HG02943 (cell line): ENCODE results near the gene METAP2.
A peak's percentile ranks its signal among the peaks of the same experiment; 100 is the strongest.
"Not testable (repeated sequence)": the region's sequence is repeated elsewhere in the genome, so short reads cannot be mapped to it uniquely, and the experiment has no call there.

Experiments
- ATAC-seq: cut with Tn5 transposase; IDR thresholded peaks from one replicate; pipeline ENCODE4 v1.9.1; 2021; ENCODE audit warnings: mild to moderate bottlenecking, low read depth, moderate library complexity; ENCODE audit not compliant: unreplicated experiment

Gene METAP2

DNA sequence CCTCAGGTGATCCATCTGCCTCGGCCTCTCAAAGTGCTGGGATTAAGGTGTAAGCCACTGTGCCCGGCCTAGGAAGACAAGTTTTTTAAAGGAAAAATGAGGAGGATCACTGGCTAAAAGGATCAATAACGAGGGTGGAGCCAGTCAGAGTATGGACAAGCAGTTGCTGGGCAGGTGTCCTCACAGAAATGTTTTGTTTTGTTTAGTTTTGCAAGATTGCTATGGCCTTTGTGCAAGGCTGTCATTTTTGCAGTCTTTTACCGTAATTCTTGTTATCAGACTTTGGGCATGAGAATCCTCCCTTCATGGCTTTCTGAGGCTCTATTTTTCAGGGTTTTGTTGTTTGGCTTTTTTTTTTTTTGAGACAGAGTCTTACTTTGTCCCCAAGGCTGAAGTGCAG lies 11.9 kb upstream of the METAP2 start:
- no peak for ATAC-seq

GRCh38 chr12:95462551-95462950 lies 11.4 kb upstream of the METAP2 start:
- ATAC-seq: no peak

GRCh38 chr12:95463050-95463449 lies 10.9 kb upstream of the METAP2 start:
- no peak for ATAC-seq

DNA sequence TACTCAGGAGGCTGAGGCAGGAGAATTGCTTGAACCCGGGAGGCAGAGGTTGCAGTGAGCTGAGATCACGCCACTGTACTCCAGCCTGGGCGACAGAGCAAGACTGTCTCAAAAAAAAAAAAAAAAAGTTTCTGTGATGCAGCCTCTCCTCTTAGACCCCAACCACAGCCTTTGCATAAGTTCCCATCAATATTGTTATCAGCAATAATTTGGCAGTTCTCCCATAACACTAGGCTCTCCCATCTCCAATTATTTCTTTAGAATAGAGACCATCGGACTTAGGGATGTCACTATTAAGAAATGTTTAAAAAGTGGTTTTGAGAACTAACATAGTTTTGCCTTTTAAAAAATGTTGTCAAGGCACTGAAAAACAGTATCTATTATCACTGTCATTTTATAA lies 10.2 kb upstream of the METAP2 start:
- not testable (repeated sequence) for ATAC-seq

DNA sequence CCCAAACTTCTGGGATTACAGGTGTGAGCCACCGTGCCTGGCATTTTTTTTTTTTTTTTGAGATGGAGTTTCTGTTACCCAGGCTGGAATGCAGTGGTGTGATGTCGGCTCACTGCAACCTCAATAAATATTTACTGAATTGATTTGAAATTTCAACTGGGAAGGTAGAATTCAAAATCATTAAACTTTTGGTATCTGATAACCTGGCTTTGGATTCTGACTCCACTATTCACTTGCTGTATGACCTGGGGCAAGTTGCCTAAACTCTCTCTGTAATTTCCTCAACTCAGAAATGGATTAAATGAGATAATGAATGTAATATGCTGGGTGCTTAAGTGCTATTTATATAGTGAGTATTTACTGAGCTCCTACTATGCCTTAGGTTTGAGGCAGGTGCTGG lies 8.7 kb upstream of the METAP2 start:
- ATAC-seq: no peak

DNA sequence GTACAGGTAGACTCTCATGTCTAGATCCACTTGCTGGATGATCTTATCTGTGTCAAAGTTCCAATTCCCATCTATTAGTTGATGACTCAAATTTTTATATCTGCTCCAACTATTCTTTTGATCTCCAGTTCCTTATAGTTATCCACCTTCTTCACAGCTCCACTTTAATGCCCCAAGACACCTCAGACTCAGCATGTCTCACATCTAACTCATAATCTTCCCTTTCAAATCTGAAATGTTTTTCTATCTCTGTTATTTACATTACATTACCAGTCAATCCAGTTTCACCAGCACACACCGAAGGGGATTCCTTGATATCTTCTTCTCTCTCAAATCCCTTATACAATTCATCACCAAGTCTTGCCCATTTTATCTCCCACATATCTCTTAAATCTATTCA lies 3.7 kb upstream of the METAP2 start:
- no peak for ATAC-seq

- peak; percentile 39 for ATAC-seq
These were observed 595 bp upstream of the METAP2 start for GRCh38 chr12:95473231-95473883.

DNA sequence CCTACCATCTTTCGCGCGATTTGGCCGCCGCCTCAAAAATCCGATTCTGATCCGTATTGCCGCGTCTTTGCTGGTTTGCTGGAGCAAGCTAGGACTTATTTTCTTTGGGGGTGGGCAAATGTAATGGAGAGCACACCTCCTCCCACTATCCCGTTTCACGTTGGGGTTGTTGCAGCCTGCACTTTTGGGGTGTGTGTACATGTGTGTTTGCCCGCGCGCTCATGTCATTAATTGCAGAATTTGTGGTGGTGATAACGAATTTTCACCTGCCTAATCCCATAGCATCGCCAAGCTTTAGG lies 657 bp downstream of the METAP2 start:
- no peak for ATAC-seq

DNA sequence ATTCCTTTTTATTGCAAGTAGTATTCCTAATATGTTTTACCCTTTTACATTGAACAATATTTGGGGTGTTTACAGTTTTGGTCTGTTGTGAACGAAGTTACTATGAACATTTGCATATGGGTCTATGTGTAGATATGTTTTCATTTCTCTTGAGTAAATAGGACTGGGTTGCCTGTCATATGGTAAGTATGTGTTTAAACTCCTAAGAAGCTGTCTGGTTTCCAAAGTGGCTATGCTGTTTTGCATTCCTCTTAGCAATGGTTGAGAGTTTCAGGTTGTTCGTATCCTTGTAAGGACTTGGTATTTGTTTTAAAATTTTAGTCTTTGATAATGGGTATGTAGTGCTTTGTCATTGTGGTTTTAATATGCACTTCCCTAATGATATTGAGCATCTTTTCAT lies 6.3 kb downstream of the METAP2 start:
- ATAC-seq: no peak

DNA sequence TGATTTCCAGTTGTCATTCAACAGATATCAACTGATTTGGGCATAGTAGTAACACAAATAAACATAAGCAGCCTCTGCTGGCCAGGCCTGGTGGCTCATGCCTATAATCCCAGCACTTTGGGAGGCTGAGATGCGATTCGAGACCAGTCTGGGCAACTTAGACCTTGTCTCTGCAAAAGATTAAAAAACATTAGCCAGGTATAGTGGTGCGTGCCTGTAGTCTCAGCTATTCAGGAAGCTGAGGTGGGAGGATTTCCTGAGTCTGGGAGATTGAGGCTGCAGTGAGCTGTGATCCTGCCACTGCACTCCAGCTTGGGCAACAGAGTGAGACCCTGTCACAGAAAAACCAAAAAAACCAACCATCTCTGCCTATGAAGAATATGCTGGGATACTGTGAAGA lies 7.1 kb downstream of the METAP2 start:
- no peak for ATAC-seq

DNA sequence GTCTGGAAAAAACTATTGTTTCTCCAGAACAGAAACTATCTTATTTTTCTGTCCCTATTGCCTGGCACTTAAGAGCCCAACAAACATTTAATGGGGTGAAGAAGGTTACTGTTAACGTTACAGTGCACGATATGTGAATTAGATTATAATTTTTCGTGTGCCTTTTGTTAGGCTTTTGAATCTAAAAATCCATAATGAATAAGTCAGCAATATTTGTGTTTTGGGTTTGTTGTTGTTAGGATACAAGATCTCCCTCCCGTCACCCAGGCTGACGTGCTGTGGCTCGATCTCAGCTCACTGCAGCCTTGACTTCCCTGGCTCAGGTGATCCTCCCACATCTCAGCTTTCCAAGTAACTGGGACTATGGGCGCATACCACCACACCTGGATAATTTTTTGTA lies 7.9 kb downstream of the METAP2 start:
- no peak for ATAC-seq

DNA sequence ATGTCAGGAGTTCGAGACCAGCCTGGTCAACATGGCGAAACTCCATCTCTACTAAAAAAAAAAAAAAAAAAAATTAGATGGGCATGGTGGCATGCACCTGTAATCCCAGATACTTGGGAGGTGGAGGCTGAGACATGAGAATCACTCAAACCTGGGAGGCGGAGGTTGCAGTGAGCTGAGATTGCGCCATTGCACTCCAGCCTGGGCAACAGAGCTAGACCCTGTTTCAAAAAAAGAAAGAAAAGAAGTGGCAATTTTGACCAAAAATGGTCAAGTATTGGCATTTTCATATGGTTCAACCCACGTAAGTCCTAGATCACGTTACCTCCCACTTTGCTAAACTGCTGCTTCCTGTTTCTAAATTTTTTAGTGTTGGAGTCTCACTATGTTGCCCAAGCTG lies 8.6 kb downstream of the METAP2 start:
- not testable (repeated sequence) for ATAC-seq

DNA sequence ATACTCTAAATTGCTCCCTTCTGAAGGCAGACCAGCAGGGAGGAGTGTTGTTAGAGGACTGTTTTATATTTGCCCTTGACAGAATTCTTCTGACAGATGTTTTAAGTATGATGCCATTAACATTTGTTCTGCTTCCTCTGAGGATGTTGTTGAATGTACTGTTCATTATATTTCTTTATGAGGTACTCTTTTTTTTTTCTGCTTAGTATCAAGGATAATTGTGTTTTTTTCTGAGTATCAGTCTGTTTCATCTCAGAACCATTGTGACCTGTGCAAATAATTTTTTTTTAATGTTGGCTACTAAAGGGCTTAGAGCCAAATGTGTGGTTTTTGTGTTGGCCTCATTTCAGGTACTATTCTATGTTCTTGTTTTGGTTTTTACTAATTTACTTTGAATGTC lies 10.6 kb downstream of the METAP2 start:
- ATAC-seq: no peak

GRCh38 chr12:95487024-95487423 lies 13.1 kb downstream of the METAP2 start:
- ATAC-seq: no peak

- ATAC-seq: no peak
These were observed 18.5 kb downstream of the METAP2 start for GRCh38 chr12:95492462-95492861.

DNA sequence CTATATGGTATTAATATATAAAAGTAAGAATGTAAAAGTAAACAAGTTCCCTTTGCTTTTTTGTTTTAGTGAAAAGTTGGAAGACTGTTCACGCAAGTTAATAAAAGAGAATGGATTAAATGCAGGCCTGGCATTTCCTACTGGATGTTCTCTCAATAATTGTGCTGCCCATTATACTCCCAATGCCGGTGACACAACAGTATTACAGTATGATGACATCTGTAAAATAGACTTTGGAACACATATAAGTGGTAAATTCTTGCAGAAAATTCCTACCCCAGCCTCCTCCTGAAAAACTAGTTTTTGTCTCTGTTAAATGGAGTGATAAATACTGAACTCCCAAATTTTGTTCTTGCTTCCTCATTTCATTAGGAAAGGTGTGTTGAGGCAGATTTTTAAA lies 20.9 kb downstream of the METAP2 start:
- ATAC-seq: no peak

GRCh38 chr12:95495433-95495832 lies 21.5 kb downstream of the METAP2 start:
- ATAC-seq: no peak

DNA sequence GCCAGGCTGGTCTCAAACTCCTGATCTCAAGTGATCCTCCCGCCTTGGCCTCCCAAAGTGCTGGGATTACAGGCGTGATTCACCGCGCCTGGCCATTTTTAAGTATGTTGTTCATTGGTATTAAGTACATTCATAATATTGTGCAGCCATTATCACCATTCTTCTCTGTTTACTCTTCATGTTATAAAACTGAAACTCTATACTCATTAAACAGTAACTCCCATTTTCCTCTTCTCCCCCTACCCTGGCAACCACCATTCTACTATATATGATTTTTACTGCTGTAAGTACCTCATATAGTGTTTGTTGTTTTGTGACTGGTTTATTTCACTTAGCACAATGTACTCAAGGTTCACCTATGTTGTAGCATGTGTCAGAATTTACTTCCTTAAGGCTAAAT lies 23.1 kb downstream of the METAP2 start:
- no peak for ATAC-seq

- no peak for ATAC-seq
These were observed 25.0 kb downstream of the METAP2 start for GRCh38 chr12:95498968-95499367.

GRCh38 chr12:95499772-95500171 lies 25.8 kb downstream of the METAP2 start:
- ATAC-seq: no peak

DNA sequence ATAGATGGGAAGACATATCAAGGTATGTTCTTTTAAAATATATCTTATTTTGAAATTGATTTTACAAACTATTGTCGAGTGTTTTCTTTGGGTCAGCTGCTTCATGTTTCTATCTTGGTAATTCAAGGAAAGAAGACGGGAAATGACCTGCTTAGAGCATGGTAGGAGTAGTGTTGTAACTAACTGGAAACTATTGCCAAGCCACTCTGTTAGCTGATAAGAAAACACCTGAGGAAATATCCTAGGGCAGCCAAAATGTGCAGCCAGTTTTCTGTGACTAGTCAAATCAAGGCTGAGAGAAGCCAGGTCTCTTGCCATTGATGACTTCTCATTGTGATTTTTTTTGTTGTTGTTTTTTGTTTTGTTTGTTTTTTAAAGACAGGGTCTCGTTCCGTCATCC lies 30.2 kb downstream of the METAP2 start:
- ATAC-seq: no peak

GRCh38 chr12:95505039-95505438 lies 31.1 kb downstream of the METAP2 start:
- no peak for ATAC-seq
